Neural progenitor cell (in vitro differentiated cells): ENCODE data around the gene DDX51. TPM values are rescaled to one million over a fixed set of nuclear protein-coding genes. Genes with fewer than 3 reads are reported as not detected.

Source experiments
- DNase-seq: peaks from one replicate; pipeline ENCODE4 v3.0.0-alpha.2; 2016; ENCODE audit warnings: low spot score
- H2AFZ ChIP-seq: fragments of 200-600 bp; sonication (generic); replicated peaks from 2 replicates; pipeline ENCODE4 v1.6.1; 2016; ENCODE audit warnings: antibody characterized with exemption
- H3F3A ChIP-seq: fragments of 200-600 bp; sonication (generic); 2 replicates; pipeline ENCODE4 v1.6.1; 2016; ENCODE audit warnings: antibody characterized with exemption, low read depth
- H3K27ac ChIP-seq: fragments of 200-600 bp; sonication (generic); 2 replicates; pipeline ENCODE4 v1.5.1; 2016; ENCODE audit warnings: mild to moderate bottlenecking
- H3K27me3 ChIP-seq: fragments of 200-600 bp; sonication (generic); 2 replicates; pipeline ENCODE4 v1.6.1; 2016; ENCODE audit warnings: mild to moderate bottlenecking, moderate library complexity
- H3K36me3 ChIP-seq: fragments of 200-600 bp; sonication (generic); 2 replicates; pipeline ENCODE4 v1.5.1; 2016
- H3K4me1 ChIP-seq: fragments of 200-600 bp; sonication (generic); 2 replicates; pipeline ENCODE4 v1.6.1; 2016; ENCODE audit warnings: mixed run types
- H3K4me2 ChIP-seq: fragments of 200-600 bp; sonication (generic); 2 replicates; pipeline ENCODE4 v1.6.1; 2016
- H3K4me3 ChIP-seq: fragments of 200-600 bp; sonication (generic); 2 replicates; pipeline ENCODE4 v1.5.1; 2016
- H3K79me2 ChIP-seq: fragments of 200-600 bp; sonication (generic); 2 replicates; pipeline ENCODE4 v1.6.1; 2016; ENCODE audit warnings: low read depth
- H3K9ac ChIP-seq: fragments of 200-600 bp; sonication (generic); 2 replicates; pipeline ENCODE4 v1.6.1; 2016
- H3K9me3 ChIP-seq: fragments of 200-600 bp; sonication (generic); 2 replicates; pipeline ENCODE4 v1.5.1; 2016; ENCODE audit warnings: low read depth
- H4K20me1 ChIP-seq: fragments of 200-600 bp; sonication (generic); 2 replicates; pipeline ENCODE4 v1.6.1; 2016; ENCODE audit warnings: low read depth
- H3K27ac Mint-ChIP-seq: 3 replicates; pipeline ENCODE4 v1.8.0; 2021; ENCODE audit warnings: mixed read lengths
- H3K27me3 Mint-ChIP-seq: 2 replicates; pipeline ENCODE4 v1.8.0; 2022; ENCODE audit warnings: low read depth, mild to moderate bottlenecking, inconsistent platforms, moderate library complexity, mixed read lengths; ENCODE audit not compliant: insufficient read depth
- H3K36me3 Mint-ChIP-seq: 3 replicates; pipeline ENCODE4 v1.8.0; 2021; ENCODE audit warnings: mixed read lengths
- H3K4me1 Mint-ChIP-seq: 3 replicates; pipeline ENCODE4 v1.8.0; 2021; ENCODE audit warnings: mixed read lengths
- H3K4me3 Mint-ChIP-seq: 3 replicates; pipeline ENCODE4 v1.8.0; 2021; ENCODE audit warnings: mild to moderate bottlenecking, moderate library complexity, mixed read lengths
- H3K9me3 Mint-ChIP-seq: 3 replicates; pipeline ENCODE4 v1.8.0; 2020; ENCODE audit warnings: mixed read lengths
- EZH2 ChIP-seq: fragments of 200-600 bp; sonication (generic); IDR thresholded peaks from 2 replicates; pipeline ENCODE4 v1.6.1; 2017; ENCODE audit warnings: antibody characterized with exemption, mild to moderate bottlenecking, moderate library complexity
- EZH2phosphoT487 ChIP-seq: fragments of 200-600 bp; sonication (generic); IDR thresholded peaks from 2 replicates; pipeline ENCODE4 v1.6.1; 2017; ENCODE audit warnings: antibody characterized with exemption
- total RNA-seq: library from RNA; depleted of rRNA; stranded (reverse); fragments of >200 nt; gene quantifications from 2 replicates; pipeline ENCODE4 v1.2.3, GENCODE V29; 2015; ENCODE audit warnings: low replicate concordance
- TF ChIP-seq, protein P1 (sequence below): fragments of 200-600 bp; sonication (generic); IDR thresholded peaks from 2 replicates; pipeline ENCODE4 v1.5.1; 2017; ENCODE audit warnings: antibody characterized with exemption, mild to moderate bottlenecking

Gene DDX51
- total RNA-seq, 1 donor from 2014 or later: 8.5 TPM

- Histone ChIP-seq H3K4me2 (no peak overlapping the region), H3K9ac (no peak overlapping the region), H3K27ac (no peak overlapping the region), H3K27me3 (peaks cover 91% of the 10 kb centered on the region), H3K4me3 (no peak overlapping the region), H2AFZ (no peak overlapping the region), H3K9me3 (no peaks in the 10 kb centered on the region), H4K20me1 (no peaks in the 10 kb centered on the region), H3F3A (no peaks in the 10 kb centered on the region), H3K36me3 (no peaks in the 10 kb centered on the region), H3K79me2 (no peaks in the 10 kb centered on the region), H3K4me1 (no peaks in the 10 kb centered on the region)
- Mint-ChIP-seq H3K36me3 (no peaks in the 10 kb centered on the region), H3K27ac (no peak overlapping the region), H3K27me3 (peaks cover 8% of the 10 kb centered on the region), H3K4me1 (peaks cover 5% of the 10 kb centered on the region), H3K4me3 (no peak overlapping the region), H3K9me3 (no peaks in the 10 kb centered on the region)
- TF ChIP-seq EZH2 (no peak), EZH2phosphoT487 (no peak)
- TF ChIP-seq, protein P1, sequence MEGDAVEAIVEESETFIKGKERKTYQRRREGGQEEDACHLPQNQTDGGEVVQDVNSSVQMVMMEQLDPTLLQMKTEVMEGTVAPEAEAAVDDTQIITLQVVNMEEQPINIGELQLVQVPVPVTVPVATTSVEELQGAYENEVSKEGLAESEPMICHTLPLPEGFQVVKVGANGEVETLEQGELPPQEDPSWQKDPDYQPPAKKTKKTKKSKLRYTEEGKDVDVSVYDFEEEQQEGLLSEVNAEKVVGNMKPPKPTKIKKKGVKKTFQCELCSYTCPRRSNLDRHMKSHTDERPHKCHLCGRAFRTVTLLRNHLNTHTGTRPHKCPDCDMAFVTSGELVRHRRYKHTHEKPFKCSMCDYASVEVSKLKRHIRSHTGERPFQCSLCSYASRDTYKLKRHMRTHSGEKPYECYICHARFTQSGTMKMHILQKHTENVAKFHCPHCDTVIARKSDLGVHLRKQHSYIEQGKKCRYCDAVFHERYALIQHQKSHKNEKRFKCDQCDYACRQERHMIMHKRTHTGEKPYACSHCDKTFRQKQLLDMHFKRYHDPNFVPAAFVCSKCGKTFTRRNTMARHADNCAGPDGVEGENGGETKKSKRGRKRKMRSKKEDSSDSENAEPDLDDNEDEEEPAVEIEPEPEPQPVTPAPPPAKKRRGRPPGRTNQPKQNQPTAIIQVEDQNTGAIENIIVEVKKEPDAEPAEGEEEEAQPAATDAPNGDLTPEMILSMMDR: no peak
- no peak for DNase-seq
These were observed 27.9 kb upstream of the DDX51 start for GRCh38 chr12:132171968-132172521.

GRCh38 chr12:132171293-132171967, 27.3 kb upstream of the DDX51 start:
- Histone ChIP-seq H3K36me3 (no peaks in the 10 kb centered on the region), H3F3A (no peaks in the 10 kb centered on the region), H2AFZ (no peak overlapping the region), H3K79me2 (no peaks in the 10 kb centered on the region), H3K27ac (no peak overlapping the region), H3K9me3 (no peaks in the 10 kb centered on the region), H3K4me2 (no peak overlapping the region), H3K4me3 (no peak overlapping the region), H3K27me3 (peaks cover 85% of the 10 kb centered on the region), H3K9ac (no peak overlapping the region), H3K4me1 (no peaks in the 10 kb centered on the region), H4K20me1 (no peaks in the 10 kb centered on the region)
- TF ChIP-seq, protein P1: no peak
- TF ChIP-seq EZH2phosphoT487 (no peak), EZH2 (no peak)
- Mint-ChIP-seq H3K36me3 (no peaks in the 10 kb centered on the region), H3K4me3 (no peak overlapping the region), H3K4me1 (peaks cover 2% of the 10 kb centered on the region), H3K27me3 (peaks cover 8% of the 10 kb centered on the region), H3K27ac (no peak overlapping the region), H3K9me3 (no peaks in the 10 kb centered on the region)
- DNase-seq: no peak

DNA sequence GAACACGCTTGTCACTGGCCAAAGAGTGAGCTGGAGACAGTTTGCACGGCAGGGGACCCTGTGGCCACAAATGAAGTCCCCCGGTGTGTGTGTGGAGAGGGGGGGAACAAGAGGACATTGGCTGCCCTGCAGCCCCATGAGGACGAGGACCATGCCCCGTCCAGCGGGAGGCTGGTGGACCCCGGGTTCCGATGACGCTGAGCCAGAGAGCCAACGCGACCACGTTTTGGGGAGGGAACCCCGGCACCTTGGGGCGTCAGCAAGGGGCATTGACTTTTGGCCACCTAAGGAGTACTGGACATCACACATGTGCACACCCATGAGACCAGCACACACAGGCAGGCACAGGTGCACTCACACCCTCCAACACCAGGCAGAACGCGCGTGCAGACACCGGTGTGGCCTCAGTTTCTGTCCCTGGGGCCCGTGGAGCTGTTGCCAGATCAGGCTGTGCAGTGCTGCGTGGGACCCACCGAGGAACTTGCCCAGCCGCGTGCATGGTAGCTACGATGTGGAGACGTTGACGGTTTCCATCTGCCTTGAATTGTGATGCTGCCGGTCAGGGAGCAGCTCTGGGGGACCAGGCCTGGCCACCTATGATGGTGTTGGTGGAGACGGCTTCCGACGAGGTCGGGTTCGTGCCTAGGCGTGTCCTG, 26.6 kb upstream of the DDX51 start:
- Histone ChIP-seq H3K9ac (no peak overlapping the region), H3K4me3 (no peak overlapping the region), H3K4me1 (no peaks in the 10 kb centered on the region), H3K27me3 (peaks cover 78% of the 10 kb centered on the region), H3K9me3 (no peaks in the 10 kb centered on the region), H2AFZ (no peak overlapping the region), H3K79me2 (no peaks in the 10 kb centered on the region), H4K20me1 (no peaks in the 10 kb centered on the region), H3K27ac (no peak overlapping the region), H3F3A (peaks cover 1% of the 10 kb centered on the region), H3K36me3 (no peaks in the 10 kb centered on the region), H3K4me2 (no peak overlapping the region)
- H3K4me3 Mint-ChIP-seq: no peak overlapping the region
- H3K27ac Mint-ChIP-seq: no peak overlapping the region
- H3K4me1 Mint-ChIP-seq: peaks cover 2% of the 10 kb centered on the region
- H3K36me3 Mint-ChIP-seq: no peaks in the 10 kb centered on the region
- TF ChIP-seq EZH2 (no peak), EZH2phosphoT487 (no peak)
- TF ChIP-seq, protein P1: no peak
- no peaks in the 10 kb centered on the region for H3K9me3 Mint-ChIP-seq
- peaks cover 7% of the 10 kb centered on the region for H3K27me3 Mint-ChIP-seq
- no peak for DNase-seq
